HG03025 (cell line): ENCODE measurements around the gene TNFRSF8.
"Not testable (repeated sequence)": the region's sequence is repeated elsewhere in the genome, so short reads cannot be mapped to it uniquely, and the experiment has no call there.

ENCODE experiments used
- ATAC-seq: cut with Tn5 transposase; IDR thresholded peaks from one replicate; pipeline ENCODE4 v1.9.1; 2021; ENCODE audit warnings: mild to moderate bottlenecking, moderate library complexity; ENCODE audit not compliant: unreplicated experiment, low FRiP score

Gene TNFRSF8

GRCh38 chr1:12082988-12083387, 19.9 kb downstream of the TNFRSF8 start:
- no peak for ATAC-seq

- ATAC-seq: no peak
Measured at GRCh38 chr1:12083766-12084165, 20.7 kb downstream of the TNFRSF8 start.

- ATAC-seq: no peak
Measured at GRCh38 chr1:12085643-12086260, 22.6 kb downstream of the TNFRSF8 start.

GRCh38 chr1:12087797-12088314, 24.8 kb downstream of the TNFRSF8 start:
- ATAC-seq: no peak

- ATAC-seq: no peak
Measured at GRCh38 chr1:12088607-12089006, 25.5 kb downstream of the TNFRSF8 start.

GRCh38 chr1:12090326-12090725, 27.2 kb downstream of the TNFRSF8 start:
- no peak for ATAC-seq

- ATAC-seq: no peak
Measured at GRCh38 chr1:12091191-12091590, 28.1 kb downstream of the TNFRSF8 start.

- no peak for ATAC-seq
Measured at GRCh38 chr1:12094180-12094579, 31.1 kb downstream of the TNFRSF8 start.

- no peak for ATAC-seq
Measured at GRCh38 chr1:12095452-12096263, 32.6 kb downstream of the TNFRSF8 start.

- no peak for ATAC-seq
Measured at GRCh38 chr1:12096615-12097014, 33.5 kb downstream of the TNFRSF8 start.

- no peak for ATAC-seq
Measured at GRCh38 chr1:12097321-12097720, 34.2 kb downstream of the TNFRSF8 start.

GRCh38 chr1:12098786-12099185, 35.7 kb downstream of the TNFRSF8 start:
- no peak for ATAC-seq

- ATAC-seq: no peak
Measured at GRCh38 chr1:12099610-12100009, 36.5 kb downstream of the TNFRSF8 start.

- ATAC-seq: no peak
Measured at GRCh38 chr1:12100071-12100470, 37.0 kb downstream of the TNFRSF8 start.

- ATAC-seq: not testable (repeated sequence)
Measured at GRCh38 chr1:12101120-12101519, 38.0 kb downstream of the TNFRSF8 start.

- no peak for ATAC-seq
Measured at GRCh38 chr1:12102066-12102465, 39.0 kb downstream of the TNFRSF8 start.

- no peak for ATAC-seq
Measured at GRCh38 chr1:12104417-12104816, 41.3 kb downstream of the TNFRSF8 start.

- no peak for ATAC-seq
Measured at GRCh38 chr1:12106153-12106552, 43.0 kb downstream of the TNFRSF8 start.

GRCh38 chr1:12106861-12107260, 43.8 kb downstream of the TNFRSF8 start:
- not testable (repeated sequence) for ATAC-seq

GRCh38 chr1:12107718-12108117, 44.6 kb downstream of the TNFRSF8 start:
- ATAC-seq: no peak

- ATAC-seq: no peak
Measured at GRCh38 chr1:12109901-12110300, 46.8 kb downstream of the TNFRSF8 start.

GRCh38 chr1:12111741-12112140, 48.6 kb downstream of the TNFRSF8 start:
- no peak for ATAC-seq
